Heart left ventricle (tissue), 16 donors: ENCODE measurements around the gene AASS. TPM values are rescaled to one million over a fixed set of nuclear protein-coding genes. Genes with fewer than 3 reads are reported as not detected.
"Not testable (repeated sequence)": the region's sequence is repeated elsewhere in the genome, so short reads cannot be mapped to it uniquely, and the experiment has no call there.

Source experiments
- ATAC-seq, 4 donors: fragments of 200-7000 bp; cut with Tn5 transposase; one replicate each; pipeline ENCODE4 v1.9.1; 2020 to 2022; ENCODE audit warnings: moderate library complexity in 4 of 4, mild to moderate bottlenecking in 3 of 4, moderate number of reproducible peaks in 1 of 4
- DNase-seq, 5 donors: peaks; one replicate each; pipeline ENCODE4 v3.0.0-alpha.2; 2020
- H3K27ac ChIP-seq, 12 donors: fragments of 200-600 bp; sonication (generic) in 4 of 12; one replicate each; pipeline versions ENCODE4 v1.5.0 to v1.8.0; 2016 to 2022; ENCODE audit warnings: mild to moderate bottlenecking in 2 of 12
- H3K27me3 ChIP-seq, 9 donors: fragments of 200-600 bp; sonication (generic) in 2 of 9; one replicate each; pipeline versions ENCODE4 v1.5.1 to v1.8.0; 2016 to 2022; ENCODE audit warnings: mild to moderate bottlenecking in 3 of 9
- H3K36me3 ChIP-seq, 9 donors: fragments of 200-600 bp; sonication (generic) in 2 of 9; one replicate each; pipeline versions ENCODE4 v1.5.0 to v1.8.0; 2018 to 2022; ENCODE audit warnings: mild to moderate bottlenecking in 2 of 9
- H3K4me1 ChIP-seq, 12 donors: fragments of 200-600 bp; sonication (generic) in 4 of 12; one replicate each; pipeline versions ENCODE4 v1.5.0 to v1.8.0; 2016 to 2022; ENCODE audit warnings: mild to moderate bottlenecking in 3 of 12
- H3K4me3 ChIP-seq, 12 donors: fragments of 200-600 bp; sonication (generic) in 4 of 12; one replicate each; pipeline versions ENCODE4 v1.5.0 to v1.8.0; 2017 to 2022; ENCODE audit warnings: mild to moderate bottlenecking in 9 of 12, moderate library complexity in 4 of 12
- H3K9me3 ChIP-seq, 12 donors: fragments of 200-600 bp; sonication (generic) in 4 of 12; one replicate each; pipeline versions ENCODE4 v1.5.0 to v1.8.0; 2016 to 2022; ENCODE audit warnings: mild to moderate bottlenecking in 1 of 12
- CTCF ChIP-seq, 12 donors: fragments of 200-600 bp; sonication (generic) in 4 of 12; IDR thresholded peaks; one replicate each; pipeline versions ENCODE4 v1.5.0 to v1.8.0; 2018 to 2022; ENCODE audit warnings: antibody characterized with exemption in 12 of 12, mild to moderate bottlenecking in 5 of 12
- POLR2A ChIP-seq, 2 donors: fragments of 450-650 bp; IDR thresholded peaks; one replicate each; pipeline ENCODE4 v1.6.1; 2017; ENCODE audit warnings: antibody characterized with exemption in 2 of 2, mild to moderate bottlenecking in 2 of 2, moderate library complexity in 2 of 2
- WGBS, 4 donors: extraction: QIAGEN DNeasy Blood & Tissue Kit in 2 of 4; methylation state at CpG; one replicate each; pipeline versions ENCODE4 v1.1.5 to v1.1.7; 2013 to 2018; 5-methylcytosine and 5-hydroxymethylcytosine counted together
- intact Hi-C, 10 donors: fragments of 100-400 bp; cut with DNase I; formaldehyde crosslinking; loops; one replicate each; pipeline versions ENCODE4 v1.11.1 to v1.14.2; 2022
- polyA plus RNA-seq, 2 donors: library from polyadenylated mRNA; stranded (reverse); fragments of 200-250 nt; gene quantifications; one replicate each; pipeline ENCODE4 v1.2.3, GENCODE V29; 2013
- total RNA-seq, 9 donors: library from RNA; depleted of rRNA in 2 of 9; stranded (reverse); fragments of >200 nt in 2 of 9; fragmentation: NEBNext Ultra II Directional in 3 of 9; extraction: Animal tissue kit (Norgen Biotek cat#: 25700) in 3 of 9; gene quantifications; one replicate each; pipeline versions ENCODE4 v1.1.0 to v1.2.4, GENCODE V29; 2016 to 2023
- donor health status: ischemic (EF 13 %, LVEDD 7.1; RV severe dilation, severe dysfunction).
- donor health status: healthy with polysubstance abuse.
- donor health status: DM: no; HTN: yes; CAD: no.
- donor health status: DM: no; HTN: no; CAD: no.
- donor health status: ischemic (EF 25% LVEDD 6.9; RV normal size, moderate dysfunction).
- donor health status: ischemic (EF 25% LVEDD 5.7; RV mildly dilated, moderate dysfunction).
- donor health status: healthy.
- donor health status: DM: yes; HTN: yes; CAD: no.
- donor health status: ischemic (EF 35%, LVEDD 5.7; RV mildly dilated, moderate dysfunction).
- donor health status: nonischemic (EF 11% LVEDD 7.7; RV severe dilation, severe dysfunction).
- donor health status: DM: yes; HTN: yes; CAD: no.
- donor health status: PGD.
- donor health status: ischemic (EF 29% LVEDD 5.4; RV normal size, mild dysfunction).
- donor health status: nonischemic (EF 23%, LVEDD 6.1; RV moderate dilation, normal function).

Gene AASS
- total and polyA plus RNA-seq, 11 donors: 10.3 to 90.1 (median 32.2) TPM

- Histone ChIP-seq H3K36me3 (peaks cover 0 to 24% (median 0%) of the 10 kb centered on the region in 9 donors), H3K4me3 (no peak overlapping the region), H3K27me3 (no peaks in the 10 kb centered on the region), H3K27ac (no peak overlapping the region), H3K9me3 (no peaks in the 10 kb centered on the region), H3K4me1 (peaks cover 0 to 26% (median 15%) of the 10 kb centered on the region in 12 donors)
- ATAC-seq (no peak), DNase-seq (no peak)
- no peak for TF ChIP-seq CTCF (IDR thresholded peaks at IDR 0.05)
- TF ChIP-seq POLR2A (IDR thresholded peaks at IDR 0.05): no peak
- intact Hi-C loops: loop anchor here in 1 of 10 donors (5.0 kb wide), 1 partner anchor 43 kb away; no protein-coding TSS in a partner anchor
- WGBS, 4 donors: 93 to 96% (median 95%) methylated on average over 4 of the region's 4 CpGs
Observed at GRCh38 chr7:122135275-122135674, 8.8 kb downstream of the AASS start.

- not testable (repeated sequence) for ATAC-seq, H3K27ac ChIP-seq, DNase-seq, H3K4me3 ChIP-seq, H3K9me3 ChIP-seq, H3K27me3 ChIP-seq
- intact Hi-C loops: loop anchor here in 1 of 10 donors (5.0 kb wide), 1 partner anchor 42 kb away; no protein-coding TSS in a partner anchor
- 92 to 99% (median 96%) methylated on average over 3 of the region's 3 CpGs for WGBS, 4 donors
- peaks cover 0 to 26% (median 15%) of the 10 kb centered on the region in 12 donors for H3K4me1 ChIP-seq
- peaks cover 0 to 28% (median 0%) of the 10 kb centered on the region in 9 donors for H3K36me3 ChIP-seq
Observed at GRCh38 chr7:122134793-122135192, 9.3 kb downstream of the AASS start.

- intact Hi-C loops: no loop called here
- no peaks in the 10 kb centered on the region for H3K9me3 ChIP-seq
- 93 to 98% (median 96%) methylated on average over 8 of the region's 8 CpGs for WGBS, 4 donors
- ATAC-seq: no peak
- no peaks in the 10 kb centered on the region for H3K27me3 ChIP-seq
- H3K4me3 ChIP-seq: no peak overlapping the region
- no peak overlapping the region for H3K27ac ChIP-seq
- peaks cover 0 to 25% (median 12%) of the 10 kb centered on the region in 12 donors for H3K4me1 ChIP-seq
- DNase-seq: peak in 1 of 5 donors; percentile 39
- TF ChIP-seq CTCF (IDR thresholded peaks at IDR 0.05) (no peak), POLR2A (IDR thresholded peaks at IDR 0.05) (no peak)
- H3K36me3 ChIP-seq: peaks cover 0 to 36% (median 0%) of the 10 kb centered on the region in 9 donors
Observed at GRCh38 chr7:122133477-122133876, 10.6 kb downstream of the AASS start.

GRCh38 chr7:122132341-122132740, 11.7 kb downstream of the AASS start:
- H3K4me1 ChIP-seq: peaks cover 0 to 15% (median 5%) of the 10 kb centered on the region in 12 donors
- WGBS, 4 donors: 60 to 74% (median 70%) methylated on average over 2 of the region's 2 CpGs
- no peak overlapping the region for H3K4me3 ChIP-seq
- intact Hi-C loops: no loop called here
- peaks cover 0 to 41% (median 0%) of the 10 kb centered on the region in 9 donors for H3K36me3 ChIP-seq
- H3K9me3 ChIP-seq: no peaks in the 10 kb centered on the region
- no peaks in the 10 kb centered on the region for H3K27me3 ChIP-seq
- no peak for DNase-seq
- no peak for ATAC-seq
- TF ChIP-seq CTCF (IDR thresholded peaks at IDR 0.05): no peak
- TF ChIP-seq POLR2A (IDR thresholded peaks at IDR 0.05): no peak
- no peak overlapping the region for H3K27ac ChIP-seq

GRCh38 chr7:122123746-122124145, 20.3 kb downstream of the AASS start:
- DNase-seq: no peak
- TF ChIP-seq CTCF (IDR thresholded peaks at IDR 0.05): no peak
- no peak for TF ChIP-seq POLR2A (IDR thresholded peaks at IDR 0.05)
- Histone ChIP-seq H3K27ac (no peak overlapping the region), H3K4me1 (no peaks in the 10 kb centered on the region), H3K36me3 (peaks cover 0 to 62% (median 18%) of the 10 kb centered on the region in 9 donors), H3K9me3 (no peaks in the 10 kb centered on the region), H3K4me3 (no peak overlapping the region), H3K27me3 (no peaks in the 10 kb centered on the region)
- no peak for ATAC-seq
- intact Hi-C loops: no loop called here
